ENCODE measurements around the gene ARHGEF33. TPM values are rescaled to one million over a fixed set of nuclear protein-coding genes. Genes with fewer than 3 reads are reported as not detected.
A peak's percentile ranks its signal among the peaks of the same experiment; 100 is the strongest.

The ARHGEF33 gene
- total RNA-seq, 3 donors from 2014 or later (not counting 1 experiment from before 2014, with no cell fraction given): 0.27 TPM; not detected in 2

- no peak overlapping the region for H3K4me3 ChIP-seq (ENCODE audit: low read length)
- Mint-ChIP-seq H3K27me3 (ENCODE audit: low read depth in 2 of 2) (no peaks in the 10 kb centered on the region), H3K4me1 (no peaks in the 10 kb centered on the region), H3K4me3 (no peak overlapping the region), H3K36me3 (peaks cover 13% of the 10 kb centered on the region), H3K9me3 (no peaks in the 10 kb centered on the region), H3K27ac (no peak overlapping the region)
- ATAC-seq: no peak
- H3K27me3 ChIP-seq (ENCODE audit: control insufficient read depth, insufficient read depth, low read length): no peaks in the 10 kb centered on the region
- DNase-seq: no peak
- no peaks in the 10 kb centered on the region for H3K9me3 ChIP-seq (ENCODE audit: control insufficient read depth, insufficient read depth, low read length)
- intact Hi-C loops (cut with micrococcal nuclease): no loop called here
- no peak for TF ChIP-seq CTCF (IDR thresholded peaks at IDR 0.05)
- H3K27ac ChIP-seq (ENCODE audit: low read length): no peak overlapping the region
- H3K4me1 ChIP-seq (ENCODE audit: control insufficient read depth, insufficient read depth, low read length): no peaks in the 10 kb centered on the region
- WGBS (ENCODE audit: insufficient coverage): 97% methylated on average over 3 of the region's 3 CpGs
- H3K36me3 ChIP-seq (ENCODE audit: control insufficient read depth, insufficient read depth, low read length): peaks cover 22% of the 10 kb centered on the region
These were observed 91.5 kb downstream of the ARHGEF33 start for GRCh38 chr2:38981003-38981669.

GRCh38 chr2:38981670-38982357 lies 92.1 kb downstream of the ARHGEF33 start:
- H3K27ac ChIP-seq (ENCODE audit: low read length): no peak overlapping the region
- no peaks in the 10 kb centered on the region for H3K27me3 ChIP-seq (ENCODE audit: control insufficient read depth, insufficient read depth, low read length)
- no peak overlapping the region for H3K4me3 ChIP-seq (ENCODE audit: low read length)
- H3K4me1 ChIP-seq (ENCODE audit: control insufficient read depth, insufficient read depth, low read length): no peaks in the 10 kb centered on the region
- no peak for DNase-seq
- 98% methylated on average over 8 of the region's 8 CpGs for WGBS (ENCODE audit: insufficient coverage)
- no peaks in the 10 kb centered on the region for H3K4me1 Mint-ChIP-seq
- intact Hi-C loops (cut with micrococcal nuclease): no loop called here
- no peak for TF ChIP-seq CTCF (IDR thresholded peaks at IDR 0.05)
- H3K27me3 Mint-ChIP-seq (ENCODE audit: low read depth in 2 of 2): no peaks in the 10 kb centered on the region
- H3K27ac Mint-ChIP-seq: no peak overlapping the region
- no peaks in the 10 kb centered on the region for H3K9me3 ChIP-seq (ENCODE audit: control insufficient read depth, insufficient read depth, low read length)
- ATAC-seq: no peak
- H3K36me3 Mint-ChIP-seq: peaks cover 13% of the 10 kb centered on the region
- H3K4me3 Mint-ChIP-seq: no peak overlapping the region
- H3K9me3 Mint-ChIP-seq: no peaks in the 10 kb centered on the region
- H3K36me3 ChIP-seq (ENCODE audit: control insufficient read depth, insufficient read depth, low read length): peaks cover 23% of the 10 kb centered on the region

- intact Hi-C loops (cut with micrococcal nuclease): no loop called here
- Histone ChIP-seq H3K27ac (ENCODE audit: low read length) (no peak overlapping the region), H3K36me3 (ENCODE audit: control insufficient read depth, insufficient read depth, low read length) (peaks cover 30% of the 10 kb centered on the region), H3K9me3 (ENCODE audit: control insufficient read depth, insufficient read depth, low read length) (no peaks in the 10 kb centered on the region), H3K27me3 (ENCODE audit: control insufficient read depth, insufficient read depth, low read length) (no peaks in the 10 kb centered on the region), H3K4me3 (ENCODE audit: low read length) (no peak overlapping the region), H3K4me1 (ENCODE audit: control insufficient read depth, insufficient read depth, low read length) (no peaks in the 10 kb centered on the region)
- H3K4me3 Mint-ChIP-seq: no peak overlapping the region
- no peaks in the 10 kb centered on the region for H3K4me1 Mint-ChIP-seq
- H3K27me3 Mint-ChIP-seq (ENCODE audit: low read depth in 2 of 2): no peaks in the 10 kb centered on the region
- ATAC-seq (no peak), DNase-seq (no peak)
- no peaks in the 10 kb centered on the region for H3K9me3 Mint-ChIP-seq
- TF ChIP-seq CTCF (IDR thresholded peaks at IDR 0.05): no peak
- WGBS (ENCODE audit: insufficient coverage): no CpG with 5 or more reads among the region's 1 CpG
- H3K36me3 Mint-ChIP-seq: peaks cover 13% of the 10 kb centered on the region
- peak overlapping the region in 1 of 2 donors; percentile 50 for H3K27ac Mint-ChIP-seq
These were observed 92.8 kb downstream of the ARHGEF33 start for GRCh38 chr2:38982498-38982897.

Measured in natural killer cell (primary cell).